ENCODE data around the gene EXOC7. TPM values are rescaled to one million over a fixed set of nuclear protein-coding genes. Genes with fewer than 3 reads are reported as not detected.
A peak's percentile ranks its signal among the peaks of the same experiment; 100 is the strongest.

The EXOC7 gene
- total and polyA plus RNA-seq, 8 donors = 31.8 to 280 (median 68.1) TPM

DNA sequence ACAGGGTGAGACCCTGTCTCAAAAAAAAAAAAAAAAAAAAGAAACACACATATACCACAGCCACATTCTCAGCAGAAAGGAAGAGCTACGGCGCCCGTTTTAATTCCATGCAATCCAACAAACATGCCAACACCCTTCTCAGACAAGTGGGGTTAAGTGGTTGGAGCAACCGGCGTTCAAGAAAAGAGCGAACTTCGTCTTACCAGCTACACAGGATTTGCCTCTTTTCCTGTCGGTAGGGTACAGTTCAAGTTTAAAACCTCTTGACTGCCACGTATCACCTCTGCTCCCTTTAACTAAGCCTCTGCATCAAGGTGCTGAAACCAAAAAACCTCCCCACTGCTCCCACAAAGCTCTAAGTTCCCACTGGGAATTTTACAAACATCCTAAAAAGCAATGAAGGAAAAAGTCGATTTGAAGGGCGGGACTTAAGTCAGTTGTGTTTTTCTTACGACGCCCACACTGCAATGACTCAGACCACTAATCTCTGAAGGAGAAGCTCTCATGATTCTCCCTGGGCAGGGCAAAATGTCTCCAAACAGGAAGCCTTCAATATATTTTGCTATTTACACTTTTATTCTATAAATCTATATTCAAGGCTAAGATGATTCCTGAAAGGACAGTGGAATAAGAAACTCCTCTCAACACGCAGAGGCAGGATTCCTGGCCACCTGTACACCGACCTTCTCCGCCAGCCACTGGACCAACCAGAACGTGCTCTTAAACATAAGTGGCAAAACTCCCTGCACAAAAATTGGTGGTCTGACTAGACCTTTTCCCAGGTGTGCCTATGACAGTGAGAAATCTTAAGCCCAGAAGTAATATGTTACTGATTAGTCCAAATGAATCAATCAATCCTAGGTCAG lies 50.1 kb downstream of the EXOC7 start:
- Histone ChIP-seq H3K4me1 (peaks cover 0 to 33% (median 11%) of the 10 kb centered on the region in 4 donors), H3K27ac (peak overlapping the region in 2 of 5 donors; percentile 38 to 47), H3K36me3 (peaks cover 63 to 100% (median 98%) of the 10 kb centered on the region in 4 donors), H3K4me3 (no peak overlapping the region), H3K27me3 (no peaks in the 10 kb centered on the region), H3K9me3 (no peaks in the 10 kb centered on the region)
- TF ChIP-seq EP300 (IDR thresholded peaks at IDR 0.05) = no peak
- TF ChIP-seq POLR2A (IDR thresholded peaks at IDR 0.05) = no peak
- no peak for TF ChIP-seq POLR2AphosphoS5 (IDR thresholded peaks at IDR 0.05)
- peak in 1 of 2 donors; percentile 53 for DNase-seq
- WGBS, 5 donors = 67 to 81% (median 79%) methylated on average over 17 of the region's 17 CpGs
- intact Hi-C loops (cut with DNase I; ENCODE audit: low total_unique reads) = no loop called here

DNA sequence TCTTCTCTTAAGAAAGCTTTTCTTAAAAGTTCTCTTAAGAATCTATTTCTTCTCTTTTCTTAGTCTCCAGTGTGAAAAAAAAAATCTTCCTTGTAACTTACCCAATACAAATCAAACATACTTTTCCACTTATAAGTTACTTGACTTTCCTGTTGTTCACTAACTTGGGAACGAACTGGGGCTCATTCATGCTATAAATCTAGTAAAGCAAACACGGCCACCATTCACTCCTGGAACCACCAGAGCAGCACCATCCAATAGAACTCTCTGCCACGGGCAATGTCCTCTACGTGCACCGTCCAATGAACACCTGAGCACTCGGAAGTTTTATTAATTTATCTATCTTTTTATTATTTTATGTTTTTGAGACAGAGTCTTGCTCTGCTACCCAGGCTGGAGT lies 52.0 kb downstream of the EXOC7 start:
- Histone ChIP-seq H3K27ac (no peak overlapping the region), H3K4me1 (peaks cover 0 to 33% (median 11%) of the 10 kb centered on the region in 4 donors), H3K27me3 (no peaks in the 10 kb centered on the region), H3K9me3 (no peaks in the 10 kb centered on the region), H3K36me3 (peaks cover 63 to 100% (median 98%) of the 10 kb centered on the region in 4 donors), H3K4me3 (no peak overlapping the region)
- 70 to 81% (median 78%) methylated on average over 6 of the region's 6 CpGs for WGBS, 5 donors
- intact Hi-C loops (cut with DNase I; ENCODE audit: low total_unique reads) = no loop called here
- no peak for DNase-seq
- no peak for TF ChIP-seq EP300 (IDR thresholded peaks at IDR 0.05)
- no peak for TF ChIP-seq POLR2AphosphoS5 (IDR thresholded peaks at IDR 0.05)
- no peak for TF ChIP-seq POLR2A (IDR thresholded peaks at IDR 0.05)
- TF ChIP-seq, protein P1, sequence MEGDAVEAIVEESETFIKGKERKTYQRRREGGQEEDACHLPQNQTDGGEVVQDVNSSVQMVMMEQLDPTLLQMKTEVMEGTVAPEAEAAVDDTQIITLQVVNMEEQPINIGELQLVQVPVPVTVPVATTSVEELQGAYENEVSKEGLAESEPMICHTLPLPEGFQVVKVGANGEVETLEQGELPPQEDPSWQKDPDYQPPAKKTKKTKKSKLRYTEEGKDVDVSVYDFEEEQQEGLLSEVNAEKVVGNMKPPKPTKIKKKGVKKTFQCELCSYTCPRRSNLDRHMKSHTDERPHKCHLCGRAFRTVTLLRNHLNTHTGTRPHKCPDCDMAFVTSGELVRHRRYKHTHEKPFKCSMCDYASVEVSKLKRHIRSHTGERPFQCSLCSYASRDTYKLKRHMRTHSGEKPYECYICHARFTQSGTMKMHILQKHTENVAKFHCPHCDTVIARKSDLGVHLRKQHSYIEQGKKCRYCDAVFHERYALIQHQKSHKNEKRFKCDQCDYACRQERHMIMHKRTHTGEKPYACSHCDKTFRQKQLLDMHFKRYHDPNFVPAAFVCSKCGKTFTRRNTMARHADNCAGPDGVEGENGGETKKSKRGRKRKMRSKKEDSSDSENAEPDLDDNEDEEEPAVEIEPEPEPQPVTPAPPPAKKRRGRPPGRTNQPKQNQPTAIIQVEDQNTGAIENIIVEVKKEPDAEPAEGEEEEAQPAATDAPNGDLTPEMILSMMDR (IDR thresholded peaks at IDR 0.05) = no peak

DNA sequence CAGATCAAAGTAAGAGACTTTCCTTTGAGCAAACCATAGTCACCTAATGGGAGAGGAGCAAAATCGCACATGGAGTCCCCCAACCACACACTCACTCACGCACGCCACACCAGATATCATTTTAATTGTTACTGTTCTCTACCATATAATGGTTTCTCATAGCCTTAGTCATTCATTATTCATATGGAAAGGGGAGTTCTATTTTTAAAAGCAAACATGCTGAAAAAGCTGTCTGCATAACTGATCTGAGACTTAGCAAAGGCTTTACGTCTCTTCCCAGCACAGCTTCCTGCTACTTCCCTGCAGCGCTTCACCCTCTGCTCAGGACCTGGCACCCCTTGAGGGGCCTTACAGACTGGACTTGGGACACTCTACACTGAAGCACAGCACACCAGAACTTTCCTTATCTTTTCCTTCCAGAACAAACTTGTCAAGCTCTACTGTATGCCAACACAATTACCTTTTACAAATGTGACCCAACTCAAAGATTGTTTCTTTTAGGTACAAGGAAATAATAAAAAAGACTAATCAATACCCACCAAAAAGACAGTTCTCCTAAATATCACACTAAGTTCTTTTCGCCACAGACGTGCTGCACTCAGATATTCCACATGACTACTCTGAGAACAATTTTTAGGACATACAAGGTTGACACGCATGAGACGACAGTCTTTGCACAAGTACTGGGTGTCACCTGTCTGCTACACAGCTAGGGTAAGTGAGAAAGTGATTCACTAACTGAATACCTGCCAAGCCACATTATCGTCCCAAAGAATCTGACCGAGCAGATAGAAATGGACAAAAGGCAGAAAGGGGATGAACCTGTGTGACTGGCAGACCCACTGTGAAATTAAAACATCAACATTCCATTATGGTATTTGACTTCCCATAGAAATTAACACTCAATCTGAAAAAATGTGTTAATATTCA lies 52.8 kb downstream of the EXOC7 start:
- H3K9me3 ChIP-seq = no peaks in the 10 kb centered on the region
- WGBS, 5 donors = 76 to 88% (median 85%) methylated on average over 11 of the region's 11 CpGs
- intact Hi-C loops (cut with DNase I; ENCODE audit: low total_unique reads) = no loop called here
- H3K4me1 ChIP-seq = peaks cover 0 to 33% (median 11%) of the 10 kb centered on the region in 4 donors
- H3K27ac ChIP-seq = no peak overlapping the region
- no peaks in the 10 kb centered on the region for H3K27me3 ChIP-seq
- peak in 1 of 2 donors; percentile 35 for DNase-seq
- no peak overlapping the region for H3K4me3 ChIP-seq
- TF ChIP-seq POLR2A (IDR thresholded peaks at IDR 0.05) = no peak
- TF ChIP-seq, protein P1 (IDR thresholded peaks at IDR 0.05) = no peak
- no peak for TF ChIP-seq EP300 (IDR thresholded peaks at IDR 0.05)
- no peak for TF ChIP-seq POLR2AphosphoS5 (IDR thresholded peaks at IDR 0.05)
- H3K36me3 ChIP-seq = peaks cover 62 to 100% (median 98%) of the 10 kb centered on the region in 4 donors

DNA sequence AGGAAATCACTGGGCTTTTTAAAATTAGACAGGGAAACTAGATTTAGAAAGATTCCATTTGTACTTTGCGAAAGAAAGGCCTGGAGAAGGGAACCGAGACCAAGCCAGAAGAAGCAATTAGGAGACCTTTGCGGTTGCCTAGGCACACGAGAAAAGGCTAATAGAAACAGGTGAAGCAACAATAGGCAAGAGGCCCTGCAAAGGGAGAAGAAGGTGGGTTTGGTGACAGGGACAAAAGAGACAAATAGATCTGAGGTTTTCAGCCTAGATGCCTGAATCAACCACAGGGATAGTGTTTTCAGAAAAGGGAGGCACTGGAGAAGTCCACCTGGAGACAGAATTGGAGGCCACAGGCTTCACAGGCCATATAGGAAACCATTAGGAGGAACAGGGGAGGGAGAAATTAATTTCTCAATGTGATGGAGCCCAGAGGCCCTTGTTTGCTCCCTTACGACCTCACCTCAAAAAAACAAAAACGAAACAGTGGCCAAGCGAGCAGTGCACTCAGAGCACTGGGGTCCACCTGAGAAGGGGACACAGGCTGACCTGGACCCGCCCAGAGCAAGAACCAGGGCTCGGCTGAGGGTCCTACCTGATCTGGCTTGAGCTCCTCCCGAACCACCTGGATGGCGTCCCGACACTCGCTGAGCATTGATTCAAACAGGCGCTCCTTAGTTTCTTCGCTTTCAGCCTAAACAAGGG lies 53.6 kb downstream of the EXOC7 start:
- Histone ChIP-seq H3K27ac (no peak overlapping the region), H3K4me3 (no peak overlapping the region), H3K36me3 (peaks cover 64 to 100% (median 98%) of the 10 kb centered on the region in 4 donors), H3K9me3 (no peaks in the 10 kb centered on the region), H3K4me1 (peaks cover 0 to 31% (median 11%) of the 10 kb centered on the region in 4 donors), H3K27me3 (no peaks in the 10 kb centered on the region)
- intact Hi-C loops (cut with DNase I; ENCODE audit: low total_unique reads) = no loop called here
- 88 to 95% (median 93%) methylated on average over 14 to 15 of the region's 15 CpGs for WGBS, 5 donors
- no peak for DNase-seq
- TF ChIP-seq, protein P1 (IDR thresholded peaks at IDR 0.05) = no peak
- TF ChIP-seq POLR2AphosphoS5 (IDR thresholded peaks at IDR 0.05) (no peak), EP300 (IDR thresholded peaks at IDR 0.05) (no peak), POLR2A (IDR thresholded peaks at IDR 0.05) (no peak)
